ENCODE data around the gene GNPDA2.

The GNPDA2 gene

GRCh38 chr4:44725166-44725565, 1.2 kb downstream of the GNPDA2 start:
- H3K4me1 Mint-ChIP-seq (ENCODE audit: low read depth) = peaks cover 24% of the 10 kb centered on the region
- DNase-seq (ENCODE audit: low spot score) = no peak
- peak overlapping the region; percentile 35 for H3K27ac Mint-ChIP-seq
- peaks cover 7% of the 10 kb centered on the region for H3K36me3 Mint-ChIP-seq (ENCODE audit: low read depth)
- H3K9me3 Mint-ChIP-seq = no peaks in the 10 kb centered on the region
- H3K4me3 Mint-ChIP-seq = peak overlapping the region; percentile 86
- H3K27me3 Mint-ChIP-seq (ENCODE audit: low read depth) = peaks cover 3% of the 10 kb centered on the region

GRCh38 chr4:44722001-44722400, 4.4 kb downstream of the GNPDA2 start:
- Mint-ChIP-seq H3K4me3 (no peak overlapping the region), H3K27me3 (ENCODE audit: low read depth) (no peaks in the 10 kb centered on the region), H3K4me1 (ENCODE audit: low read depth) (peaks cover 25% of the 10 kb centered on the region), H3K9me3 (no peaks in the 10 kb centered on the region), H3K36me3 (ENCODE audit: low read depth) (peaks cover 8% of the 10 kb centered on the region), H3K27ac (no peak overlapping the region)
- DNase-seq (ENCODE audit: low spot score) = no peak

- Mint-ChIP-seq H3K27ac (no peak overlapping the region), H3K36me3 (ENCODE audit: low read depth) (peaks cover 8% of the 10 kb centered on the region), H3K9me3 (no peaks in the 10 kb centered on the region), H3K4me3 (no peak overlapping the region), H3K27me3 (ENCODE audit: low read depth) (no peaks in the 10 kb centered on the region), H3K4me1 (ENCODE audit: low read depth) (peaks cover 16% of the 10 kb centered on the region)
- no peak for DNase-seq (ENCODE audit: low spot score)
Measured at GRCh38 chr4:44720371-44720770, 6.0 kb downstream of the GNPDA2 start.

GRCh38 chr4:44716597-44716996, 9.8 kb downstream of the GNPDA2 start:
- H3K36me3 Mint-ChIP-seq (ENCODE audit: low read depth) = peaks cover 8% of the 10 kb centered on the region

GRCh38 chr4:44713125-44713524, 13.2 kb downstream of the GNPDA2 start:
- DNase-seq (ENCODE audit: low spot score) = no peak
- peaks cover 5% of the 10 kb centered on the region for H3K36me3 Mint-ChIP-seq (ENCODE audit: low read depth)
- H3K4me3 Mint-ChIP-seq = no peak overlapping the region
- H3K9me3 Mint-ChIP-seq = no peaks in the 10 kb centered on the region
- H3K4me1 Mint-ChIP-seq (ENCODE audit: low read depth) = no peaks in the 10 kb centered on the region
- no peak overlapping the region for H3K27ac Mint-ChIP-seq
- no peaks in the 10 kb centered on the region for H3K27me3 Mint-ChIP-seq (ENCODE audit: low read depth)

More at GRCh38 chr4:44716597-44716996, 9.8 kb downstream of the GNPDA2 start:
- Mint-ChIP-seq H3K4me3 (no peak overlapping the region), H3K27ac (no peak overlapping the region), H3K27me3 (ENCODE audit: low read depth) (no peaks in the 10 kb centered on the region), H3K4me1 (ENCODE audit: low read depth) (peaks cover 1% of the 10 kb centered on the region), H3K9me3 (no peaks in the 10 kb centered on the region)
- no peak for DNase-seq (ENCODE audit: low spot score)

GRCh38 chr4:44704673-44705072, 21.7 kb downstream of the GNPDA2 start:
- no peaks in the 10 kb centered on the region for H3K9me3 Mint-ChIP-seq
- no peak overlapping the region for H3K4me3 Mint-ChIP-seq
- no peaks in the 10 kb centered on the region for H3K27me3 Mint-ChIP-seq (ENCODE audit: low read depth)
- H3K27ac Mint-ChIP-seq = no peak overlapping the region
- H3K36me3 Mint-ChIP-seq (ENCODE audit: low read depth) = peaks cover 21% of the 10 kb centered on the region
- H3K4me1 Mint-ChIP-seq (ENCODE audit: low read depth) = no peaks in the 10 kb centered on the region
- no peak for DNase-seq (ENCODE audit: low spot score)

GRCh38 chr4:44701037-44701436, 25.3 kb downstream of the GNPDA2 start:
- Mint-ChIP-seq H3K4me1 (ENCODE audit: low read depth) (peaks cover 2% of the 10 kb centered on the region), H3K27ac (no peak overlapping the region), H3K4me3 (no peak overlapping the region), H3K36me3 (ENCODE audit: low read depth) (peaks cover 39% of the 10 kb centered on the region), H3K27me3 (ENCODE audit: low read depth) (no peaks in the 10 kb centered on the region), H3K9me3 (no peaks in the 10 kb centered on the region)
- DNase-seq (ENCODE audit: low spot score) = no peak

- Mint-ChIP-seq H3K36me3 (ENCODE audit: low read depth) (peaks cover 41% of the 10 kb centered on the region), H3K4me3 (no peak overlapping the region), H3K27me3 (ENCODE audit: low read depth) (no peaks in the 10 kb centered on the region), H3K9me3 (no peaks in the 10 kb centered on the region), H3K4me1 (ENCODE audit: low read depth) (peaks cover 5% of the 10 kb centered on the region), H3K27ac (no peak overlapping the region)
- DNase-seq (ENCODE audit: low spot score) = no peak
Measured at GRCh38 chr4:44700427-44700826, 25.9 kb downstream of the GNPDA2 start.

GRCh38 chr4:44684648-44685047, 41.7 kb downstream of the GNPDA2 start:
- H3K27ac Mint-ChIP-seq = no peak overlapping the region

GRCh38 chr4:44679060-44679459, 47.3 kb downstream of the GNPDA2 start:
- H3K36me3 Mint-ChIP-seq (ENCODE audit: low read depth) = peaks cover 11% of the 10 kb centered on the region
- no peak for DNase-seq (ENCODE audit: low spot score)
- H3K4me3 Mint-ChIP-seq = peak overlapping the region; percentile 91
- H3K27ac Mint-ChIP-seq = peak overlapping the region; percentile 93
- H3K9me3 Mint-ChIP-seq = no peaks in the 10 kb centered on the region
- H3K27me3 Mint-ChIP-seq (ENCODE audit: low read depth) = no peaks in the 10 kb centered on the region
- H3K4me1 Mint-ChIP-seq (ENCODE audit: low read depth) = peaks cover 18% of the 10 kb centered on the region

More at GRCh38 chr4:44684648-44685047, 41.7 kb downstream of the GNPDA2 start:
- Mint-ChIP-seq H3K4me1 (ENCODE audit: low read depth) (peaks cover 17% of the 10 kb centered on the region), H3K9me3 (no peaks in the 10 kb centered on the region), H3K36me3 (ENCODE audit: low read depth) (peaks cover 47% of the 10 kb centered on the region), H3K27me3 (ENCODE audit: low read depth) (no peaks in the 10 kb centered on the region), H3K4me3 (no peak overlapping the region)
- DNase-seq (ENCODE audit: low spot score) = no peak

- DNase-seq (ENCODE audit: low spot score) = peak; percentile 88
- H3K9me3 Mint-ChIP-seq = no peaks in the 10 kb centered on the region
- H3K4me3 Mint-ChIP-seq = peak within 1 kb of the TSS; percentile 91
- peak within 1 kb of the TSS; percentile 93 for H3K27ac Mint-ChIP-seq
- H3K4me1 Mint-ChIP-seq (ENCODE audit: low read depth) = peaks cover 17% of the 10 kb centered on the region
- H3K36me3 Mint-ChIP-seq (ENCODE audit: low read depth) = peaks cover 9% of the 10 kb centered on the region
- H3K27me3 Mint-ChIP-seq (ENCODE audit: low read depth) = no peaks in the 10 kb centered on the region
Measured at GRCh38 chr4:44678094-44679041, 48.0 kb downstream of the GNPDA2 start, which contains the start of gene GUF1. GUF1 (plus strand) TSS chr4:44678420; CDS start chr4:44678623, 203 bp downstream.

GRCh38 chr4:44675366-44675765, 51.0 kb downstream of the GNPDA2 start:
- H3K4me1 Mint-ChIP-seq (ENCODE audit: low read depth) = peaks cover 10% of the 10 kb centered on the region
- H3K27ac Mint-ChIP-seq = no peak overlapping the region
- H3K4me3 Mint-ChIP-seq = no peak overlapping the region

GRCh38 chr4:44674471-44674870, 51.9 kb downstream of the GNPDA2 start:
- Mint-ChIP-seq H3K4me1 (ENCODE audit: low read depth) (peaks cover 8% of the 10 kb centered on the region), H3K27me3 (ENCODE audit: low read depth) (peaks cover 5% of the 10 kb centered on the region), H3K4me3 (no peak overlapping the region), H3K27ac (no peak overlapping the region), H3K36me3 (ENCODE audit: low read depth) (peaks cover 2% of the 10 kb centered on the region), H3K9me3 (no peaks in the 10 kb centered on the region)
- no peak for DNase-seq (ENCODE audit: low spot score)

More at GRCh38 chr4:44675366-44675765, 51.0 kb downstream of the GNPDA2 start:
- H3K36me3 Mint-ChIP-seq (ENCODE audit: low read depth) = peaks cover 2% of the 10 kb centered on the region
- no peak for DNase-seq (ENCODE audit: low spot score)
- no peaks in the 10 kb centered on the region for H3K9me3 Mint-ChIP-seq
- H3K27me3 Mint-ChIP-seq (ENCODE audit: low read depth) = peaks cover 5% of the 10 kb centered on the region

GRCh38 chr4:44671636-44672035, 54.7 kb downstream of the GNPDA2 start:
- DNase-seq (ENCODE audit: low spot score) = no peak
- Mint-ChIP-seq H3K4me1 (ENCODE audit: low read depth) (peaks cover 2% of the 10 kb centered on the region), H3K36me3 (ENCODE audit: low read depth) (no peaks in the 10 kb centered on the region), H3K27me3 (ENCODE audit: low read depth) (peaks cover 5% of the 10 kb centered on the region), H3K4me3 (no peak overlapping the region), H3K27ac (no peak overlapping the region), H3K9me3 (no peaks in the 10 kb centered on the region)
